ENCODE data around the gene XG. TPM values are rescaled to one million over a fixed set of nuclear protein-coding genes. Genes with fewer than 3 reads are reported as not detected.

Gene XG
- total and polyA plus RNA-seq, 2 experiments from 2014 or later, result not detected

GRCh38 chrX:2817036-2817435 is 65.2 kb downstream of the XG start:
- no peak for DNase-seq (ENCODE audit: low read depth in 1 of 2, low spot score in 1 of 2)
- no peak for TF ChIP-seq CTCF (IDR thresholded peaks at IDR 0.05; ENCODE audit: low read depth, low read length)
- no peak overlapping the region for H3K27ac ChIP-seq
- H3K4me1 ChIP-seq (ENCODE audit: low read depth), result peaks cover 6% of the 10 kb centered on the region
- H3K4me3 ChIP-seq, result no peak overlapping the region
- no peaks in the 10 kb centered on the region for H3K36me3 ChIP-seq
- H3K27me3 ChIP-seq, result no peaks in the 10 kb centered on the region
- H3K9me3 ChIP-seq (ENCODE audit: low read depth), result no peaks in the 10 kb centered on the region

GRCh38 chrX:2819345-2820135 is 67.7 kb downstream of the XG start:
- TF ChIP-seq CTCF (IDR thresholded peaks at IDR 0.05; ENCODE audit: low read depth, low read length), result peak; percentile 37
- H3K27me3 ChIP-seq, result no peaks in the 10 kb centered on the region
- H3K27ac ChIP-seq, result no peak overlapping the region
- no peaks in the 10 kb centered on the region for H3K9me3 ChIP-seq (ENCODE audit: low read depth)
- peak; percentile 33 to 44 for DNase-seq (ENCODE audit: low read depth in 1 of 2, low spot score in 1 of 2)
- H3K4me3 ChIP-seq, result no peak overlapping the region
- no peaks in the 10 kb centered on the region for H3K36me3 ChIP-seq
- H3K4me1 ChIP-seq (ENCODE audit: low read depth), result peaks cover 1% of the 10 kb centered on the region

- Histone ChIP-seq H3K4me1 (ENCODE audit: low read depth) (no peaks in the 10 kb centered on the region), H3K4me3 (no peak overlapping the region), H3K27me3 (no peaks in the 10 kb centered on the region), H3K36me3 (no peaks in the 10 kb centered on the region), H3K9me3 (ENCODE audit: low read depth) (no peaks in the 10 kb centered on the region), H3K27ac (no peak overlapping the region)
- DNase-seq (ENCODE audit: low read depth in 1 of 2, low spot score in 1 of 2), result no peak
- TF ChIP-seq CTCF (IDR thresholded peaks at IDR 0.05; ENCODE audit: low read depth, low read length), result no peak
Observed at GRCh38 chrX:2820136-2820771, 68.4 kb downstream of the XG start.

GRCh38 chrX:2823795-2824386 is 72.1 kb downstream of the XG start:
- no peak for DNase-seq (ENCODE audit: low read depth in 1 of 2, low spot score in 1 of 2)
- no peaks in the 10 kb centered on the region for H3K36me3 ChIP-seq
- no peaks in the 10 kb centered on the region for H3K4me1 ChIP-seq (ENCODE audit: low read depth)
- H3K9me3 ChIP-seq (ENCODE audit: low read depth), result no peaks in the 10 kb centered on the region
- no peak for TF ChIP-seq CTCF (IDR thresholded peaks at IDR 0.05; ENCODE audit: low read depth, low read length)
- H3K27ac ChIP-seq, result no peak overlapping the region
- no peaks in the 10 kb centered on the region for H3K27me3 ChIP-seq
- no peak overlapping the region for H3K4me3 ChIP-seq

GRCh38 chrX:2824886-2825285 is 73.0 kb downstream of the XG start:
- no peak overlapping the region for H3K4me3 ChIP-seq
- H3K36me3 ChIP-seq, result no peaks in the 10 kb centered on the region
- DNase-seq (ENCODE audit: low read depth in 1 of 2, low spot score in 1 of 2), result no peak
- H3K27me3 ChIP-seq, result no peaks in the 10 kb centered on the region
- no peaks in the 10 kb centered on the region for H3K4me1 ChIP-seq (ENCODE audit: low read depth)
- H3K27ac ChIP-seq, result no peak overlapping the region
- no peak for TF ChIP-seq CTCF (IDR thresholded peaks at IDR 0.05; ENCODE audit: low read depth, low read length)
- no peaks in the 10 kb centered on the region for H3K9me3 ChIP-seq (ENCODE audit: low read depth)
